ENCODE data around the gene ALS2CL. TPM values are rescaled to one million over a fixed set of nuclear protein-coding genes. Genes with fewer than 3 reads are reported as not detected.
A peak's percentile ranks its signal among the peaks of the same experiment; 100 is the strongest.

The ALS2CL gene
- total and polyA plus RNA-seq, 10 of the 15 experiments (the other 5 are each of a cell fraction or from before 2014, with no cell fraction given), result 0.01 to 0.05 TPM; not detected in 8

DNA sequence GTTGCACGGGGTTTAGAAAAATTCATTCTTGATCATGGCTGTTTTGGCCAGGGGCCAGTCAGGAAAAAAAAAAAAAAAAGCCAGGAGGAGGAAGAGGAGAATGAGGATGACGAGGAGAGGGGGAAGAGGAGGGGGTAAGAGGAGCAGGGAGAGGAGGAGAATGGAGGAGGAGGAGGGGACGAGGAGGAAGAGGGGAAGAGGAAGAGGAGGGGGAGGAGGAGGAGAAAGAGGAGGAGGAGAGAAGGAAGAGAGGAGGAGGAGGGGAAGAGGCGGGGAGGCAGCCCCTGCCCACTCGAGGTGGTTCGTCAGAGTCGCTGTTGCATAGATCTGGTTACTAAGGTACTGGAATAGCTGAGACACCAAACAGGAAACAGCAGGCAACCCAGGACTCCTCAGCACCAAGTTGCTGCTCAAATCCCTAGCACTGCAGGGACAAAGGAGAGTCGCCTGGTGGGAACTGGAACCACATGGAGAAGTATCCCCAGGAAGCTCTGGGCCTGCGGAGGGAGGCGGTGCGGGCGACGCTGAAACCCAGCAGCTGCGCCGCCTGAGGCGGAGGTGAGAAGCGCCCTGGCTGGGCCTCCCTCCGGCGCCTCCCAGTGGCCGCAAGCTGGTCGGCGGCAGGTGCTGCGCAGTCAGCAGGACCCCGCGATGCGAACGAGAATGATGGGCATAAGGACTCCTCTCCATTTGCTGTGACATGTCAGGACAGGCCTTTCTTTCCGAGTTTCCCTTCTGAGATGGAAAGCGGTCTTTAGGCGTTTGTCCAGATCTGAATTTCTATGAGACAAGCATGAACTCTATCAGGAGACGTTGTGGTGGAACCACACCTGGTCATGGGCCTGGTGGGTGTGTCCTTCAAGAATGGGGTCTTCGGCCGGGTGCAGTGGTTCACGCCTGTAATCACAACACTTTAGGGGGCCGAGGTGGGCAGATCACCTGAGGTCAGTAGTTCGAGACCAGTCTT lies 63.6 kb downstream of the ALS2CL start (continued):
- peak; percentile 13; the same call in 1 of the 2 replicates for TF ChIP-seq RFX5 (IDR thresholded peaks at IDR 0.05; ENCODE audit: low read depth, low read length)
- 0 out of 4 replicates have a peak, but pooled peaks of 1 of the 2 experiments have one; percentile 20 for TF ChIP-seq SRF (IDR thresholded peaks at IDR 0.05; ENCODE audit: low read depth in 2 of 2, low read length in 2 of 2)
- TF ChIP-seq FOXM1 (IDR thresholded peaks at IDR 0.05; ENCODE audit: low read depth, low read length), result no peak
- 0 out of 2 replicates have a peak, but pooled peaks have one; percentile 15 for TF ChIP-seq EED (IDR thresholded peaks at IDR 0.05; ENCODE audit: low read depth)
- no peak for TF ChIP-seq TARDBP (IDR thresholded peaks at IDR 0.05; ENCODE audit: borderline replicate concordance)
- TF ChIP-seq IKZF2 (IDR thresholded peaks at IDR 0.05), result peak in 1 of 2 experiments; percentile 48; a peak in 1 of 4 replicates
- TF ChIP-seq, protein P1, sequence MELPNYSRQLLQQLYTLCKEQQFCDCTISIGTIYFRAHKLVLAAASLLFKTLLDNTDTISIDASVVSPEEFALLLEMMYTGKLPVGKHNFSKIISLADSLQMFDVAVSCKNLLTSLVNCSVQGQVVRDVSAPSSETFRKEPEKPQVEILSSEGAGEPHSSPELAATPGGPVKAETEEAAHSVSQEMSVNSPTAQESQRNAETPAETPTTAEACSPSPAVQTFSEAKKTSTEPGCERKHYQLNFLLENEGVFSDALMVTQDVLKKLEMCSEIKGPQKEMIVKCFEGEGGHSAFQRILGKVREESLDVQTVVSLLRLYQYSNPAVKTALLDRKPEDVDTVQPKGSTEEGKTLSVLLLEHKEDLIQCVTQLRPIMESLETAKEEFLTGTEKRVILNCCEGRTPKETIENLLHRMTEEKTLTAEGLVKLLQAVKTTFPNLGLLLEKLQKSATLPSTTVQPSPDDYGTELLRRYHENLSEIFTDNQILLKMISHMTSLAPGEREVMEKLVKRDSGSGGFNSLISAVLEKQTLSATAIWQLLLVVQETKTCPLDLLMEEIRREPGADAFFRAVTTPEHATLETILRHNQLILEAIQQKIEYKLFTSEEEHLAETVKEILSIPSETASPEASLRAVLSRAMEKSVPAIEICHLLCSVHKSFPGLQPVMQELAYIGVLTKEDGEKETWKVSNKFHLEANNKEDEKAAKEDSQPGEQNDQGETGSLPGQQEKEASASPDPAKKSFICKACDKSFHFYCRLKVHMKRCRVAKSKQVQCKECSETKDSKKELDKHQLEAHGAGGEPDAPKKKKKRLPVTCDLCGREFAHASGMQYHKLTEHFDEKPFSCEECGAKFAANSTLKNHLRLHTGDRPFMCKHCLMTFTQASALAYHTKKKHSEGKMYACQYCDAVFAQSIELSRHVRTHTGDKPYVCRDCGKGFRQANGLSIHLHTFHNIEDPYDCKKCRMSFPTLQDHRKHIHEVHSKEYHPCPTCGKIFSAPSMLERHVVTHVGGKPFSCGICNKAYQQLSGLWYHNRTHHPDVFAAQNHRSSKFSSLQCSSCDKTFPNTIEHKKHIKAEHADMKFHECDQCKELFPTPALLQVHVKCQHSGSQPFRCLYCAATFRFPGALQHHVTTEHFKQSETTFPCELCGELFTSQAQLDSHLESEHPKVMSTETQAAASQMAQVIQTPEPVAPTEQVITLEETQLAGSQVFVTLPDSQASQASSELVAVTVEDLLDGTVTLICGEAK (IDR thresholded peaks at IDR 0.05; ENCODE audit: borderline replicate concordance), result no peak
- no peak for TF ChIP-seq NFIC (IDR thresholded peaks at IDR 0.05; ENCODE audit: low read depth, low read length)
